SU-DHL-6 (cell line): ENCODE results near the gene PRKCA.

Source experiments
- H2AFZ ChIP-seq: fragments of 200-600 bp; sonication (generic); 2 replicates; pipeline ENCODE4 v1.6.1; 2014; ENCODE audit warnings: low read depth, mild to moderate bottlenecking, moderate library complexity, mixed read lengths, antibody characterized with exemption, low read length; ENCODE audit not compliant: severe bottlenecking
- H3F3A ChIP-seq: fragments of 200-600 bp; shearing (Covaris generic); 2 replicates; pipeline ENCODE4 v1.6.0; 2016; ENCODE audit warnings: antibody characterized with exemption, mild to moderate bottlenecking; ENCODE audit not compliant: insufficient read depth
- H3K27ac ChIP-seq: fragments of 200-600 bp; sonication (generic); 2 replicates; pipeline ENCODE4 v1.5.1; 2016; ENCODE audit warnings: low read depth, mild to moderate bottlenecking, low read length, moderate library complexity, mixed read lengths
- H3K27me3 ChIP-seq: fragments of 200-600 bp; sonication (generic), shearing (Covaris generic); 2 replicates; pipeline ENCODE4 v1.6.0; 2014; ENCODE audit warnings: mild to moderate bottlenecking, low read length
- H3K36me3 ChIP-seq: fragments of 200-600 bp; sonication (generic); 2 replicates; pipeline ENCODE4 v1.6.1; 2014; ENCODE audit warnings: mild to moderate bottlenecking, low read length, mixed read lengths
- H3K4me2 ChIP-seq: fragments of 300-600, 200-600 bp; shearing (Covaris generic), sonication (generic); 2 replicates; pipeline ENCODE4 v1.6.0; 2014; ENCODE audit warnings: low read length, low read depth, mild to moderate bottlenecking; ENCODE audit not compliant: poor library complexity, severe bottlenecking
- H3K4me3 ChIP-seq: fragments of 200-600 bp; sonication (generic); 2 replicates; pipeline ENCODE4 v1.5.1; 2014; ENCODE audit warnings: antibody characterized with exemption, low read length, mild to moderate bottlenecking, mixed read lengths; ENCODE audit not compliant: insufficient read depth, poor library complexity, severe bottlenecking
- H3K79me2 ChIP-seq: fragments of 200-600 bp; sonication (generic); 2 replicates; pipeline ENCODE4 v1.6.1; 2014; ENCODE audit warnings: mild to moderate bottlenecking, low read length, moderate library complexity; ENCODE audit not compliant: insufficient read depth
- H3K9ac ChIP-seq: fragments of 200-600 bp; sonication (generic); 2 replicates; pipeline ENCODE4 v1.7.0; 2014; ENCODE audit warnings: mild to moderate bottlenecking, low read length
- H3K9me2 ChIP-seq: fragments of 200-600 bp; sonication (generic); replicated peaks from 2 replicates; pipeline ENCODE4 v1.6.1; 2014; ENCODE audit warnings: low read length; ENCODE audit not compliant: insufficient read depth
- H3K9me3 ChIP-seq: fragments of 200-600 bp; sonication (generic); 2 replicates; pipeline ENCODE4 v1.6.1; 2014; ENCODE audit warnings: low read length, mixed read lengths; ENCODE audit not compliant: insufficient read depth
- H4K20me1 ChIP-seq: fragments of 200-600 bp; sonication (generic); 2 replicates; pipeline ENCODE4 v1.6.1; 2014; ENCODE audit warnings: low read depth, mild to moderate bottlenecking, antibody characterized with exemption, low read length, moderate library complexity, mixed read lengths
- EZH2phosphoT487 ChIP-seq: fragments of 200-600 bp; sonication (generic), shearing (Covaris generic); conservative IDR thresholded peaks from 2 replicates; pipeline ENCODE4 v1.6.1; 2018; ENCODE audit warnings: mild to moderate bottlenecking, antibody characterized with exemption, low read length, moderate library complexity, mixed read lengths
- TF ChIP-seq, protein P1 (sequence below): fragments of 200-600 bp; sonication (generic); IDR thresholded peaks from one replicate; pipeline ENCODE4 v1.5.1; 2017; ENCODE audit warnings: antibody characterized with exemption, mild to moderate bottlenecking, low read length, moderate library complexity; ENCODE audit not compliant: insufficient read depth, poor library complexity, severe bottlenecking

PRKCA gene

DNA sequence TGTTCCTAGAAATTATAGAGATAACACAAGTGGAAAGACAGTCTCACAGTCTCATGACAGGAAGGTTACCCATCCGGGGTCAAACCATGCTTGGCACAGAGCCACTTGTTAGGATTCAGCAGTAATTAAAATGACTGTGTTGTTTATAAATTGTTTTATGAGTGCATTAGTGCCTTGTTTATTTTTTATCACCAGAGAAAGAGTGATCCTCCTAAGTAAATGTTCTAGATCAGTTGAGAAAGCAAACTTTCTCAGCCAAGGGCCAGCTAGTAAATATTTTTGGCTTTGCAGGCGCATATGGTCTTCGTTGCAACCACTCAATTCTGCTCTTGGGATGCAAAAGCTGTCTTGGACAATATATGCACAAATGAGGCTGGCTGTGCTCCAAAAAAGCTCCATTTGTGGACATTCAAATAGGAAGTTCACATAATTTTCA is 278.6 kb downstream of the PRKCA start:
- no peak overlapping the region for H3K4me3 ChIP-seq
- H4K20me1 ChIP-seq: no peaks in the 10 kb centered on the region
- H3K27me3 ChIP-seq: no peaks in the 10 kb centered on the region
- H3K9me2 ChIP-seq: no peaks in the 10 kb centered on the region
- H3F3A ChIP-seq: no peaks in the 10 kb centered on the region
- TF ChIP-seq EZH2phosphoT487: no peak
- TF ChIP-seq, protein P1, sequence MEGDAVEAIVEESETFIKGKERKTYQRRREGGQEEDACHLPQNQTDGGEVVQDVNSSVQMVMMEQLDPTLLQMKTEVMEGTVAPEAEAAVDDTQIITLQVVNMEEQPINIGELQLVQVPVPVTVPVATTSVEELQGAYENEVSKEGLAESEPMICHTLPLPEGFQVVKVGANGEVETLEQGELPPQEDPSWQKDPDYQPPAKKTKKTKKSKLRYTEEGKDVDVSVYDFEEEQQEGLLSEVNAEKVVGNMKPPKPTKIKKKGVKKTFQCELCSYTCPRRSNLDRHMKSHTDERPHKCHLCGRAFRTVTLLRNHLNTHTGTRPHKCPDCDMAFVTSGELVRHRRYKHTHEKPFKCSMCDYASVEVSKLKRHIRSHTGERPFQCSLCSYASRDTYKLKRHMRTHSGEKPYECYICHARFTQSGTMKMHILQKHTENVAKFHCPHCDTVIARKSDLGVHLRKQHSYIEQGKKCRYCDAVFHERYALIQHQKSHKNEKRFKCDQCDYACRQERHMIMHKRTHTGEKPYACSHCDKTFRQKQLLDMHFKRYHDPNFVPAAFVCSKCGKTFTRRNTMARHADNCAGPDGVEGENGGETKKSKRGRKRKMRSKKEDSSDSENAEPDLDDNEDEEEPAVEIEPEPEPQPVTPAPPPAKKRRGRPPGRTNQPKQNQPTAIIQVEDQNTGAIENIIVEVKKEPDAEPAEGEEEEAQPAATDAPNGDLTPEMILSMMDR: no peak
- no peak overlapping the region for H2AFZ ChIP-seq
- H3K36me3 ChIP-seq: no peaks in the 10 kb centered on the region
- H3K9me3 ChIP-seq: no peaks in the 10 kb centered on the region
- H3K27ac ChIP-seq: no peak overlapping the region
- H3K9ac ChIP-seq: no peak overlapping the region
- H3K79me2 ChIP-seq: peaks cover 38% of the 10 kb centered on the region
- H3K4me2 ChIP-seq: no peak overlapping the region

DNA sequence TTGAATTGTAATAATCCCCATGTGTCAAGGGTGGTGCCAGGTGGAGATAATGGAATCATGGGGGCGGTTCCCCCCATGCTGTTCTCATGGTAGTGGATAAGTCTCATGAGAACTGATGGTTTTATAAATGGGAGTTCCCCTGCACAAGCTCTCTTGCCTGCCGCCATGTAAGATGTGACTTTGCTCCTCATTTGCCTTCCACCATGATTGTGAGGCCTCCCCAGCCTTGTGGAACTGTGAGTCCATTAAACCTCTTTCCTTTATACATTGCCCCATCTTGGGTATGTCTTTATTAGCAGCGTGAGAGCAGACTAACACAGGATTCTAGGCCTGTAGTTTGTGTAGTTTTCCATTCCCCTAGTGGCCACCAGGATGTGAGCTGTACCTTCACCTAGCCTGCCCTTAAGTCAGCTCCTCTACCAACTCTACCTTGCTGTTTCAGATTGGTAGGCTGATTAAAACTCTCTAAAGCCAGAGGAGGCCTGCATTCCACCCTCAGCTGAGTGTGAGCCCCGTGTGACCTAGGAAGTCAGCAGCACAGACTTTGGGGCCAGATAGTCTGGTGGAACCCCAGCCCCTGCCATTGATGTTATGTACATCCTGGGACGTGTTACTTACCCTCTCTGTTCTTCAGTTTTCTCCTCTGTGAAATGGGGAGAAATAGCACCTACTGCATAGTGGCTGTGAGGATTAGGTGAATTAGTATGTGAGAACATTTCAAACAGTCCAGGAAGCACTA is 280.1 kb downstream of the PRKCA start:
- Histone ChIP-seq H3K36me3 (no peaks in the 10 kb centered on the region), H3K27ac (no peak overlapping the region), H3K27me3 (no peaks in the 10 kb centered on the region), H3K9me3 (no peaks in the 10 kb centered on the region), H3K4me2 (no peak overlapping the region), H4K20me1 (no peaks in the 10 kb centered on the region), H3K9ac (no peak overlapping the region), H2AFZ (no peak overlapping the region), H3F3A (no peaks in the 10 kb centered on the region), H3K79me2 (peaks cover 41% of the 10 kb centered on the region), H3K4me3 (no peak overlapping the region), H3K9me2 (no peaks in the 10 kb centered on the region)
- TF ChIP-seq EZH2phosphoT487: no peak
- TF ChIP-seq, protein P1: no peak

DNA sequence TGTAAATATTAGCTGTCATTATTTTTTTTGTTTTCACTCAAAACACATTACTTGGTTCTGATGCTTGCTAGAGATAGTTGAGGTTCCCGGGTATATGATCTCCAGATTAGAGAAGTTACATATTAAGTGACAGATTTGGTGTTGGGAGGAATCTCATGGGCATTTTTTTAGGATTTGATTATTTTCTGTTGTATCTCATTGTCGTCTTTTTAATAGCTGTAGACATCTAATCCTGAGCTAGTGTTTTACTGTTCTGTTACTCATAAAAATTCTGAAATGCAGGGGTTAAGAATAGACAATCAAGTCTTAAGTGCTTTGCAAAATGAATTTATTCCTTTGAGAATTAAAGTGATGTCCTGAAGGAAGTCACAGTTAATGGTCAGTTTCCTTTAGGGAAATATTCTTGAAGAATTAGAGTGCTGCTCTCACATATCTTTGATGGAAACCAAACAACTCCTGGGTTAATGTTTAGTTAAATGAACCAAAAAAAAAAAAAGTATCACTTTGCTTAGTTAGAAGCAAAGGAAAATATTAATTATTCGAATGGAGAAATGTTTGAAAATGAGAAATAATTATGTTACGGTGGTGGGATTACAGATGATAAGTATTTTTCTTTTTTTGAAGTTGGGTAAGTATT is 280.8 kb downstream of the PRKCA start:
- H3K9ac ChIP-seq: no peak overlapping the region
- TF ChIP-seq EZH2phosphoT487: no peak
- TF ChIP-seq, protein P1: no peak
- no peaks in the 10 kb centered on the region for H3K9me3 ChIP-seq
- H3K79me2 ChIP-seq: peaks cover 41% of the 10 kb centered on the region
- H3K4me2 ChIP-seq: no peak overlapping the region
- H3K36me3 ChIP-seq: no peaks in the 10 kb centered on the region
- H3K27ac ChIP-seq: no peak overlapping the region
- no peaks in the 10 kb centered on the region for H3F3A ChIP-seq
- H3K27me3 ChIP-seq: no peaks in the 10 kb centered on the region
- H3K4me3 ChIP-seq: no peak overlapping the region
- no peak overlapping the region for H2AFZ ChIP-seq
- no peaks in the 10 kb centered on the region for H3K9me2 ChIP-seq
- H4K20me1 ChIP-seq: no peaks in the 10 kb centered on the region
